ENCODE data around the gene SRRM1. TPM values are rescaled to one million over a fixed set of nuclear protein-coding genes. Genes with fewer than 3 reads are reported as not detected.
"Not testable (repeated sequence)": the region's sequence is repeated elsewhere in the genome, so short reads cannot be mapped to it uniquely, and the experiment has no call there.

SRRM1 gene
- total RNA-seq, 2 experiments from 2014 or later, result 172 to 183 TPM

GRCh38 chr1:24714859-24715520, 71.9 kb downstream of the SRRM1 start:
- no peaks in the 10 kb centered on the region for H3K27me3 Mint-ChIP-seq
- no peaks in the 10 kb centered on the region for H3K36me3 Mint-ChIP-seq (ENCODE audit: low read depth)
- peaks cover 10% of the 10 kb centered on the region for H3K4me1 Mint-ChIP-seq
- ChIA-PET POLR2A (no interaction called here), CTCF (no interaction called here)
- H3K9me3 Mint-ChIP-seq, result no peaks in the 10 kb centered on the region
- H3K27ac Mint-ChIP-seq, result no peak overlapping the region
- H3K4me3 Mint-ChIP-seq, result no peak overlapping the region
- no peak for DNase-seq

- no peak overlapping the region for H3K4me3 Mint-ChIP-seq
- peaks cover 4% of the 10 kb centered on the region for H3K4me1 Mint-ChIP-seq
- ChIA-PET POLR2A (no interaction called here), CTCF (no interaction called here)
- no peaks in the 10 kb centered on the region for H3K36me3 Mint-ChIP-seq (ENCODE audit: low read depth)
- no peaks in the 10 kb centered on the region for H3K27me3 Mint-ChIP-seq
- H3K9me3 Mint-ChIP-seq, result no peaks in the 10 kb centered on the region
- H3K27ac Mint-ChIP-seq, result no peak overlapping the region
- DNase-seq, result no peak
Observed at GRCh38 chr1:24715658-24716057, 72.6 kb downstream of the SRRM1 start.

DNA sequence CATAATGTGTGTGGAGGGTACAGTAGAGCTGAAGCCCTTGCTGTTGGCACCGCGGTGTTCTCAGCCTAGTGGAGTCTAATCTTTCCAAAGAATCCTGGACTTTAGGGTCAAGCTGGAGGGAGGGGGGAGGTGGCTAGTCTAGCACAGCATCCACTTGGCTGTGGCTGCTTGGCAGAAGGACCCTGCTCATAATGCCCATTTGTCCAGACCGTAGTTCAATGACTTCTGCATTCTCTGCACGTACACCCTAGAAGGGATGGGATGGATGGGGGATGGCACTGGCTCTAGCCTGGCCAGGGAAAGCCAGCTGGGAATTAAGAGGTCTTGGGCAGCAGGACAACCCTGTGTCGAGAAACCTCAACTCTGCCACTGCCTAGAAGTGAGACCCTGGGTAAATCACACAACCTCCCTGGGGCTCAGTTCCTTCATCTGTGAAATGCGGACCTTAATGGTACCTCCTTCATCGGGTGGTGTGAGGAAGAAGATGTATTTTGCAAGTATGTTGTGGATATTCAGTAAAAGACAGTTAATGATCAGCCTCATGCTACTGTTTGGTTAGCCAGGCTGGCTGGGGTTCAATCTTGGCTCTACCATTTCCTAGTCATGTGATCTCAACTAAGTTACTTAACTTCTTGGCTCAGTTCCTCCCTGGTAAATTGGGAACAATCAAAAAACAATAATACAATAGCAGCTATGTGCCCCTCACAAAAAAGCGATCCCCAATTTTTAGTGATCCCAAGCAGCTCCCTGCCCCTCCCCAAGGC, 75.0 kb downstream of the SRRM1 start:
- POLR2A ChIA-PET, result no interaction called here
- peaks cover 11% of the 10 kb centered on the region for H3K4me1 Mint-ChIP-seq

GRCh38 chr1:24720152-24720551, 77.0 kb downstream of the SRRM1 start:
- no peak overlapping the region for H3K4me3 Mint-ChIP-seq
- no peaks in the 10 kb centered on the region for H3K27me3 Mint-ChIP-seq
- no peak for DNase-seq
- POLR2A ChIA-PET, result no interaction called here
- peaks cover 11% of the 10 kb centered on the region for H3K4me1 Mint-ChIP-seq
- no peaks in the 10 kb centered on the region for H3K36me3 Mint-ChIP-seq (ENCODE audit: low read depth)
- H3K9me3 Mint-ChIP-seq, result peaks cover 4% of the 10 kb centered on the region
- H3K27ac Mint-ChIP-seq, result no peak overlapping the region
- CTCF ChIA-PET, result no interaction called here

More for the DNA sequence above, 75.0 kb downstream of the SRRM1 start:
- Mint-ChIP-seq H3K9me3 (peaks cover 4% of the 10 kb centered on the region), H3K4me3 (no peak overlapping the region), H3K27ac (no peak overlapping the region), H3K36me3 (ENCODE audit: low read depth) (no peaks in the 10 kb centered on the region), H3K27me3 (no peaks in the 10 kb centered on the region)
- CTCF ChIA-PET, result no interaction called here
- no peak for DNase-seq

DNA sequence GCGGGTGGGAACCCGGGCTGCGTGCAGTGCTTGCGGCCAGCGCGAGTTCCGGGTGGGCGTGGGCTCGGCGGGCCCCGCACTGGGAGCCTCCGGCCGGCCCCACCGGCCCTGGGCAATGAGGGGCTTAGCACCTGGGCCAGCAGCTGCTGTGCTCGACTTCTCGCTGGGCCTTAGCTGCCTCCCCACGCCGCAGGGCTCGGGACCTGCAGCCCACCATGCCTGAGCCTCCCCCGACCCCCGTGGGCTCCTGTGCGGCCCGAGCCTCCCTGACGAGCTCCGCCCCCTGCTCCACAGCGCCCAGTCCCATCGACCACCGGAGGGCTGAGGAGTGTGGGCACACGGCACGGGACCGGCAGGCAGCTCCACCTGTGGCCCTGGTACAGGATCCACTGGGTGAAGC, 78.4 kb downstream of the SRRM1 start:
- Mint-ChIP-seq H3K9me3 (peaks cover 4% of the 10 kb centered on the region), H3K27ac (no peak overlapping the region), H3K4me3 (no peak overlapping the region), H3K27me3 (no peaks in the 10 kb centered on the region), H3K36me3 (ENCODE audit: low read depth) (no peaks in the 10 kb centered on the region), H3K4me1 (peaks cover 11% of the 10 kb centered on the region)
- DNase-seq, result no peak
- ChIA-PET POLR2A (interaction anchor here (0.9 to 2.1 kb wide), 3 partner anchors 11 to 24 kb away, joined by 3 to 9 read pairs (median 7); partner anchors contain the start of gene CLIC4), CTCF (interaction anchor here (1.5 to 1.6 kb wide), 2 partner anchors 23 to 33 kb away, joined by 6 to 11 read pairs; partner anchors contain the start of gene CLIC4)

DNA sequence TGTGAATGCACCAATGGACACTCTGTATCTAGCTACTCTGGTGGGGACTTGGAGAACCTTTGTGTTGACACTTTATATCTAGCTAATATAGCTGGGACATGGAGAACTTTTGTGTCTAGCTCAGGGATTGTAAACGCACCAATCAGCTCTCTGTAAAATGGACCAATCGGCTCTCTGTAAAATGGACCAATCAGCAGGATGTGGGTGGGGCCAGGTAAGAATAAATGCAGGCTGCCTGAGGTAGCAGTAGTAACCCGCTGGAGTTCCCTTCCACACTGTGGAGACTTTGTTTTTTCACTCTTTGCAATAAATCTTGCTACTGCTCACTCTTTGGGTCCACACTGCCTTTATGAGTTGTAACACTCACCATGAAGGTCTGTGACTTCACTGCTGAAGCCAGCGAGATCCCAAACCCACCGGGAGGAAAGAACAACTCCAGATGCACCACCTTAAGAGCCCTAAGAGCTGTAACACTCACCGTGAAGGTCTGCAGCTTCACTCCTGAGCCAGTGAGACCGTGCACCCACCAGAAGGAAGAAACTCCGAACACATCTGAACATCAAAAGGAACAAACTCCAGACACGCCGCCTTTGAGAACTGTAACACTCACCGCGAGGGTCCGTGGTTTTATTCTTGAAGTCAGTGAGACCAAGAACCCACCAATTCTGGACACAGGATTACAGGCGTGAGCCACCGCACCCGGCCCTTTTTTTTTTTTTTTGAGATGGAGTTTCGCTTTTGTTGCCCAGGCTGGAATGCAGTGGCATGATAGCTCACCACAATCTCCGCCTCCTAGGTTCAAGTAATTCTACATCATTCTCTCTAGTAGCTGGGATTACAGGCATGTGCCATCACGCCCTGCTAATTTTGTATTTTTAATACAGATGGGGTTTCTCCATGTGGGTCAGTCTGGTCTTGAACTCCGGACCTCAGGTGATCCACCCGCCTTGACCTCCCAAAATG, 79.3 kb downstream of the SRRM1 start:
- Mint-ChIP-seq H3K4me3 (peak overlapping the region; percentile 70), H3K4me1 (peaks cover 17% of the 10 kb centered on the region), H3K27ac (peak overlapping the region; percentile 70)
- DNase-seq, result peak; percentile 39
- not testable (repeated sequence) for H3K27me3 Mint-ChIP-seq; H3K36me3 Mint-ChIP-seq (ENCODE audit: low read depth); H3K9me3 Mint-ChIP-seq
- CTCF ChIA-PET, result interaction anchor here (1.5 to 1.6 kb wide), 3 partner anchors 22 to 113 kb away, joined by 4 to 11 read pairs (median 6); partner anchors contain the start of gene CLIC4
- POLR2A ChIA-PET, result interaction anchor here (0.9 to 2.1 kb wide), 3 partner anchors 12 to 23 kb away, joined by 3 to 9 read pairs (median 7); partner anchors contain the start of gene CLIC4

Other genes starting within 250 kb of the SRRM1 start
- 1 to 10 TPM; 9.1 to 9.5 TPM for gene STPG1, start 229.5 kb upstream of the SRRM1 start, total RNA-seq
- gene NIPAL3, start 227.5 kb upstream of the SRRM1 start, total RNA-seq, result 10 to 100 TPM; 51.8 to 53.5 TPM
- 10 to 100 TPM; 59.3 to 62.6 TPM for gene RCAN3, start 140.5 kb upstream of the SRRM1 start, total RNA-seq
- gene NCMAP, start 87.2 kb upstream of the SRRM1 start, total RNA-seq, result not detected
- 10 to 100 TPM; 28.9 to 30.6 TPM for gene CLIC4, start 102.1 kb downstream of the SRRM1 start, total RNA-seq